Measurements from ENCODE around the gene DR1.
"Not testable (repeated sequence)": the region's sequence is repeated elsewhere in the genome, so short reads cannot be mapped to it uniquely, and the experiment has no call there.

DR1 gene

GRCh38 chr1:93374334-93375106, 28.8 kb downstream of the DR1 start:
- in situ Hi-C loops (cut with MboI; ENCODE audit: low sequenced_read_pairs), result no loop called here

- in situ Hi-C loops (cut with MboI; ENCODE audit: low sequenced_read_pairs), result no loop called here
Observed at GRCh38 chr1:93384656-93385055, 38.9 kb downstream of the DR1 start.

GRCh38 chr1:93386268-93386667, 40.6 kb downstream of the DR1 start:
- in situ Hi-C loops (cut with MboI; ENCODE audit: low sequenced_read_pairs), result not testable (repeated sequence)

DNA sequence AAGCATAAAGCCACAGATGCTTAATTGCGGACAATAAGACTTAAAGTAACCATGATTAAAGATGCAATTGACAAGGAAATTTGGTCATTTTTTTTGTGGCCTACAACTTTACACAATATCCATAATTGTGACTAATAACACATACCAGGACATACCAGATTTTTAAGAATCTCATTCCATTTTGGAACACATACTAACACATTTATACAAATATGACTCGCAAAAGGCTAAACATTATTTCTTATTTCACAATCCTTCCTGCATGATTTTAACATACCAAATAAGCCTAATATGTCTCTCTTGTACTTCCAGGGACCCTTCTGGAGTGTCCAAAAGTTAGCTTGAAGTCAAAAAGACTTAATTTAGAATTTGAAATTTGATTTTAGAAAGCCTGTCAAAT, 48.8 kb downstream of the DR1 start:
- in situ Hi-C loops (cut with MboI; ENCODE audit: low sequenced_read_pairs), result no loop called here

DNA sequence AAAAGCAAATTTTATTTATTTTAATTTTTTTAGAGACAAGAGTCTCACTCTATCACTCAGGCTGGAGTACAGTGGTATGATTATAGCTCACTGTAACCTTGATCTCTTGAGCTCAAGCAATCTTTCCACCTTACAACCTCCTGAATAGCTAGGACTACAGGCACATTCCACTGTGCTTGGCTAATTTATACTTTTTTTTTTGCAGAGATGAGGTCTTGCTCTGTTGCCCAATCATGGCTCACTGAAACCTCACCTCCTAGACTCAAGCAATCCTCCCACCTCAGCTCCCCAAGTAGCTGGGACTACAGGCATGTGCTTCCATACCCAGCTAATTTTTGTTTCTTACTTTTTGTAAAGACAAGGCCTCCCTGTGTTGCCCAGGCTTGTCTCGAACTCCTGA, 49.5 kb downstream of the DR1 start:
- in situ Hi-C loops (cut with MboI; ENCODE audit: low sequenced_read_pairs), result no loop called here

- in situ Hi-C loops (cut with MboI; ENCODE audit: low sequenced_read_pairs), result no loop called here
Observed at GRCh38 chr1:93399781-93400180, 54.1 kb downstream of the DR1 start.

GRCh38 chr1:93408203-93408602, 62.5 kb downstream of the DR1 start:
- in situ Hi-C loops (cut with MboI; ENCODE audit: low sequenced_read_pairs), result no loop called here

DNA sequence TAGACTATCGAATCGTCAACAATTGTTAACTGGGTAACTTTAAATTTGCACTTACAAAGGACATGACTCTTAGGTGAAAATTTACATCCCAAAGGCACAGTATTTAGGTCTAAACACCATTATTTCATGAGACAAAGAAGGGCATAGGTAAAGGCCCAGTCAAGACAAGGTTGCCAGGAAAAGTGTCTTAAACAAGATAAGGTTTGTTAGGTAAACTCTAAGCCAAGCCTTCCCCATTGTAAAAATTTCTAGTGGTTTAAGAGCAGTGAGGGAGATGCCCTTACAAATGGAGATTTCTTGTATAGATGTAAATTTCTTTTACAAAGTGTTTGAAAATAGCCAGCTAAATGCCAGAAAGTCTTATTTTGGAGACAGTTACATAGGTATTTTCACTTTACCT, 65.3 kb downstream of the DR1 start:
- in situ Hi-C loops (cut with MboI; ENCODE audit: low sequenced_read_pairs), result no loop called here

DNA sequence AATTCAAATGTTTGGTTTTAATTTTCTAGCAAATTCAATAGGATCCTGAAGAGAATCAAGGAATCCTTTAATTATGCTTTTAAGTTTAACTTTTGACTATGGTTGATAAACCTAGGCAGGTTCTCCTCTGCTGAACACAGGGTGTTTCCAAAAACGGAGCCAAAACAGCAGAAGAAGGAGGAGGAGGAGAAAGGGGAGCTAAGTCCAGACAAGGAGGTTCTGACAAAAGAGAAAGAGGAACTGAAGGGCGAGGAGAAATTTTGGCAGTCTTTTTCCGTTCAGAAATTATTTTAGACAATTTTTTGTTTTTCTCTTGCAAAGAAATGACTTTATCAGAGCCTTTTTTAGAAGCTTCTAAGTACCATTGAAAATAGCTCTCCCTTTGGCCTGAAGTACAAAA, 69.0 kb downstream of the DR1 start:
- in situ Hi-C loops (cut with MboI; ENCODE audit: low sequenced_read_pairs), result no loop called here

GRCh38 chr1:93415296-93415695, 69.6 kb downstream of the DR1 start:
- in situ Hi-C loops (cut with MboI; ENCODE audit: low sequenced_read_pairs), result no loop called here

- in situ Hi-C loops (cut with MboI; ENCODE audit: low sequenced_read_pairs), result no loop called here
Observed at GRCh38 chr1:93416183-93416582, 70.5 kb downstream of the DR1 start.
